GM19328 (cell line): ENCODE results near the gene ABHD11.
"Not testable (repeated sequence)": the region's sequence is repeated elsewhere in the genome, so short reads cannot be mapped to it uniquely, and the experiment has no call there.

Source experiments
- ATAC-seq: cut with Tn5 transposase; IDR thresholded peaks from one replicate; pipeline ENCODE4 v1.9.1; 2021; ENCODE audit warnings: mild to moderate bottlenecking, moderate library complexity; ENCODE audit not compliant: unreplicated experiment

The ABHD11 gene

GRCh38 chr7:73720443-73720842, 18.2 kb downstream of the ABHD11 start:
- ATAC-seq, result not testable (repeated sequence)

GRCh38 chr7:73719806-73720169, 18.8 kb downstream of the ABHD11 start:
- no peak for ATAC-seq

GRCh38 chr7:73718905-73719805, 19.4 kb downstream of the ABHD11 start, which contains the start of gene STX1A:
Gene STX1A, minus strand, starts transcription at chr7:73719669. Its CDS starts 38 bp downstream, at chr7:73719631.
- no peak for ATAC-seq

GRCh38 chr7:73718438-73718881, 20.1 kb downstream of the ABHD11 start:
- no peak for ATAC-seq

GRCh38 chr7:73717991-73718405, 20.6 kb downstream of the ABHD11 start:
- ATAC-seq, result no peak

DNA sequence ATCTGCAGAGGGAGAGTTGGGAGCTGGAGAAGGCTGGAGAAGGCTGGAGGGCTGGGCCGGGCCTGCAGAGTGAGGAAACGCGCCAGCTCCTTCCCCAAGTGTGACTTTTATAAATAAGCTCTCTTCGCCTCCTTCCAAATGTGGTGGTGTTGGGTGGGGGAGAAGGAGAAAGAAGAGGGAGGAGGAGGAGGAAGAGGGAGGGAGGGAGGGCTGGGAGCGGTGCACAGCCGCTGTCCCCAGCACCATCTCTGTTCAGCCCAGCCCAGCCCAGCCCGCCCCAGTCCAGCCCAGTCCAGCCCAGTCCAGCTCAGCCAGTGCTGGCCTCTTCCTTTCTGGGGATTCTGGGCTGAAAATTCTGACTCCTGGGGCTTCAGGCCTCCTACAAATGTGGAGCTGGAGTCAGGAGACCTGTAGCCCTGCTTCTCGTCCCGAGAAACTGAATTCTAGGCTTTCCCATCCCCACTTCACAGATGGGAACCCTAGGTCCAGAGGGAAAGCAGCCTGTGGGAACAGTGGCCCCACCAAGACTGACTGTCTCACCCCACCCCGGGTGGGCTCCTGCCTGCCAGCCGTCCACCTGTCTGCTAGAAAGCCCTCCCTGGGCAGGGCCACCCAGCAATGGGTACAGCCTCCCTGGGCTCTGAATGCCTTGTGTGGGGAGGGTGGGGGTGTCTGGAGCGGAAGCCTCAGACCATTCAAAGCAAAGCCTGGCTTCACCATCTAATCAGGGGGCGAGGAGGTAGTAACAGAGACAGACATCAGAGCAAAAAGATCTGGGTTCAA, 21.4 kb downstream of the ABHD11 start:
- ATAC-seq, result no peak

DNA sequence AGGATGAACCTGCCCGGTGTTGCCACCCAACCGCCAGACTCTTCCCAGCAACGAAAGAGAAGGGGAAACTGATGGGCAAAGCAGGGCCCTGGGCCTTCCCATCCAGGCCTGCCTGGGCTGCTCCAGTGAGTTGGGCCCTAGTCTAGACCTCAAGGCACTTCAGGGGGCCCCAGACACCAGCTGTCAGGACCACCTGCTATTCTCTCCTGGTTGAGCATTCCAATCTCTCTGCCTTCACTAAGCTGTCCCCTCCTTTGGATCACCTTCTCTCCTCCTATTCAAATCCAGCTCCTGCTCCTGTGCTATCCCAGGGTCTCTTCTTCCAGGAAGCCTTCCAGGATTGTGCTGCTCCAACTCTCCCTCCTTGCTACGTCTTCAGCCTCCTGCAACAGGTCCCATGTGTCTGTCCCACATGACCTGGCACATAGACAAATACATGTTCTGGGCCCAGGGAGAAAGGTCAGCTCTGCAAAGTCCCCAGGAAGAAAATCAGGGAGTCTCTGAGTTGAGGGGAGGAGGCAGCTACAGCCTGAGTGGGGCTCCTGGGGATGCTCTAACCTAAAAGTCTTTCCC, 22.2 kb downstream of the ABHD11 start:
- no peak for ATAC-seq

GRCh38 chr7:73715648-73716317, 22.8 kb downstream of the ABHD11 start:
- no peak for ATAC-seq

GRCh38 chr7:73713319-73713718, 25.3 kb downstream of the ABHD11 start:
- not testable (repeated sequence) for ATAC-seq

GRCh38 chr7:73712773-73713172, 25.8 kb downstream of the ABHD11 start:
- no peak for ATAC-seq

DNA sequence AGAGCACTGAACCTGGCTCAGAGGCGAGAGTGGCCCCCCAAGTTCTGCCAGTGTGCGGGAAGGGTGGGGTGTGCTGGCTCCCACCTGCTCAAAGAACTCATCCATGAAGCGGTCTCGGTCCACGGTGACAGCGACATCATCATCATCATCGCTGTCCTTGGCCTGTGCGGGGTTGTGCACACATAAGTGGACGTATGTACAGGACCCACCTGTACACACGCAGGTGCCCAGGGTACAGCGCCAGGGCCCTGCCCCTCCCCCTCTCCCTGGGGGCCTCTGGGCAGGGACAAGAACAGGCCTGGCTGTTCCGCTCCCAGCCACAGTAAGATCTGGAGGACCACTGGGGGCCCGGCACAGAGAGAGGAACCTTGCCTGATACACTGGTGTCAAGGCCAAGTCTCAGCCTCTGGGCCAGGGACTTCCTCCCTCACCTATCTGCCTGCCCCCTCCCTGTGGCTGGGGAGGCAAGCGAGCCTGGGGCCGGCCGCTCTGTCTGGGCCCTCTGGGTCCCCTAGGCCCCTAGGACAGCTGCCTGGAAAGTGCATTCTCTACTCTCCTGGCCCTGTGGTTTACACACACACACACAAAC, 29.5 kb downstream of the ABHD11 start:
- ATAC-seq, result no peak

DNA sequence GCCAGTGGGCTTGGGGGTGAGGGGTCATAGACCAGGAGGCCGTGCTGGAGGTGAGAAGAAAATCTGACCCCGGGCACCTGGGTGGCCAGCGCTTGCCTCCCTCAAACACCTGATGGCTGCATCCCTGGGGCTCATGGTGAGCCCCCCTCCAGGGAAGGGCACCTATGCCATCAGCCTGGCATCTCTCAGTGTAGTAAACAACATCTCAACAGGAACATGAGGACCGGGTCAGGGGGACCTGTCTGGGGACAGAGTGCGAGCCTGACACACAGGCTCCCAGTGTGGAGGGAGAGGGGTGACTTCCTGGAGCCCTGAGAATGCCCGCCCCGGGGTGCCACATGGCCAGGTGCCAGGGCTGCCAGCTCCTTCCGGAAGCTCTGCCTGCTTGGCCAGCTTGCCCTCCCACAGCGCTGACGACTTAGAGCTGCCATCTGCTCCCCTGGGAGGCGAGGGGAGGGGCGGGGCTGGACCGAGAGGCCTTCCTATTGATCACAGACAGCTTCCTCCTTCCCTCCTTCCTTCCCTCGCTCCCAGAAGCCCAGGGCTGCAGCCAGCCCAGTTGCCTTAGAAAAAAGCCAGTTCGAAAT, 31.5 kb downstream of the ABHD11 start:
- no peak for ATAC-seq

DNA sequence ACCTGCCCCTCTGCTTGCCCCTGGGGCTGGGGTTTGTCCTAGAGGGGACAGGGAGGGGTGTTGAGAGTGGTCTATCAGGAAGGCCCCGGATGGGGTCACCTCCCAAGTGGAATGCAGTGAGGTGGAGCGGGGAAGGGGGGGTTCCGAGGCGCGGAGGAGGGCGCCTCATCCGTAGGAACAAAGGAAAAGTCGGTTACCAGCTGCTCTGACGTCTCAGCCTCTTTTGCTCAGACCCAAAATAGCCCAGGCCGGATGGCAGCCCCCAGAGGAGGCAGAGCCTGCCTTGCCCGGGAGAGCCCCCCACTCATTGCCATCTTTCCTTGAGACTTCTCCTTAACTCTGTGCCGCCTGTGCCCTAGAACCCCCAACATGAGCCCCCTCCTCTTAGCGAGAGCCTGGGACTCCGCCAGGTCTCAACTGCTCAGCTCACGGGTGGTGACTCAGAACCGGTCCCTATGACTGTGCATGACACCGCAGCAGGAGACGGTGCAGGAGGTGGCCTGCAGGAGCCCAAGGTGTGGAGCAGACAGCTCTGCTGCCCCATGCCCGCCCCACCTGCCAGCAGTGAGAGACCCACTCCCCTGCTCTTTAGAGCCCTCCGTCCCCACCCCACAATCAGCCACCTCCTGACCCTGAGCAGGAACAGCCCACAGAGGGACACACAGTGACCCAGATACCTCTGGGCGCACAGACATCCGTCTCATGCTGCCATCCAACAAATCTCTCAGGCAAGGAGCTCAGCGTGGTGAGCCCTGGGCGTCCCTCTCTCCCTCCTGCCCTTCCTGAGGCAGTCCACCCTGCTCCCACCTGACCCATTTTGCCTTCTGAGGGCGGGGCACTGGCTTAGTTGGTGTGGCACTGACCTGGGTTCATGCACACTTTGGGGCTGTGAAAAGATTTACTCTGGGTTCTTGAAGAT, 32.2 kb downstream of the ABHD11 start:
- no peak for ATAC-seq

GRCh38 chr7:73705551-73705920, 33.1 kb downstream of the ABHD11 start:
- no peak for ATAC-seq

- ATAC-seq, result no peak
Observed at GRCh38 chr7:73704640-73705550, 33.7 kb downstream of the ABHD11 start.

DNA sequence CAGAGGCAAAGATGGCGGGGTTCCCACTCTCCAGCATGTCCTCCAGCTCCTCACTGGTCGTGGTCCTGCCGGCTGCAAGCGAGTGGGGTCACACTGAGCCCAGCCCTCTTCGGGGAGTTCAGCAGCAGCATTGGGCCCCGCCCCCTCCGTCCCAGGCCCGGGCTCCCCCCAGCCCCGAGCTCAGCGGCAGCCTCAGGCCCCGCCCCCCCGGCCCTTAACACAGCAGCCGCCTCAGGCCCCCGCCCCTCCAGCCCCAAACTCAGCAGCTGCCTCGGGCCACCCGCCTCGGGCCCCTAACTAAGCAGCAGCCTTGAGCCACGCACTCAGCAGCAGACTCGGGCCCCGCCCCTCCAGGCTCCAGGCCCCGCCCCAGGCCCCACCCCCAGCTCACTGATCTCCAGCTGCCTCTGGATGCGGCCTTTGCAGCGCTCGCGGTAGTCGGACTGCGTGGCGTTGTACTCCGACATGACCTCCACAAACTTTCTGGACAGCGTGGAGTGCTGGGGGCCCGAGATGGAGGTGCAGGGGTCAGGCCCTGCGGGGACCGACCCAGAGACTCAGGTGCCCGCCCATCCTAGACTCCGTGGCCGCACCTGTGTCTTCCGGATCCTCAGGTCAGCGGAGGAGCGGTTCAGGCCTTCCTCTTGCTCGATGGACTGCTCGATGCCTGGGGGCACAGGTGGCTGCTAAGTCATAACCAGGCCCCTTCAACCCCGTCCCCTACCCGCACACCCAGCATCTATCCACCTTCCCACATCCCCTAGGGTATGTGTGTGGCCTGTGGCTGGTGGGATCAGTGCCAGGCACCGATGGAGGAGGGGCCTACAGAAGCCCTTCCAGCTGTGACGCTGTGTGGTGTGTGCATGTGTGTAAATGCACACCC, 34.6 kb downstream of the ABHD11 start:
- no peak for ATAC-seq

GRCh38 chr7:73703225-73703624, 35.4 kb downstream of the ABHD11 start:
- ATAC-seq, result no peak
